Stimulated activated CD4-positive, alpha-beta T cell treated with anti-CD3 and anti-CD28 coated beads, TNF-alpha, amount 100 ng/mL, for 4 hours (primary cell): ENCODE results near the gene CAVIN1.
"Not testable (repeated sequence)": the region's sequence is repeated elsewhere in the genome, so short reads cannot be mapped to it uniquely, and the experiment has no call there.

Experiments
- DNase-seq, 3 experiments: peaks; one replicate each; pipeline ENCODE4 v3.0.0-alpha.2; 2020; ENCODE audit warnings: low read depth in 3 of 3

CAVIN1 gene, protein sequence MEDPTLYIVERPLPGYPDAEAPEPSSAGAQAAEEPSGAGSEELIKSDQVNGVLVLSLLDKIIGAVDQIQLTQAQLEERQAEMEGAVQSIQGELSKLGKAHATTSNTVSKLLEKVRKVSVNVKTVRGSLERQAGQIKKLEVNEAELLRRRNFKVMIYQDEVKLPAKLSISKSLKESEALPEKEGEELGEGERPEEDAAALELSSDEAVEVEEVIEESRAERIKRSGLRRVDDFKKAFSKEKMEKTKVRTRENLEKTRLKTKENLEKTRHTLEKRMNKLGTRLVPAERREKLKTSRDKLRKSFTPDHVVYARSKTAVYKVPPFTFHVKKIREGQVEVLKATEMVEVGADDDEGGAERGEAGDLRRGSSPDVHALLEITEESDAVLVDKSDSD

DNA sequence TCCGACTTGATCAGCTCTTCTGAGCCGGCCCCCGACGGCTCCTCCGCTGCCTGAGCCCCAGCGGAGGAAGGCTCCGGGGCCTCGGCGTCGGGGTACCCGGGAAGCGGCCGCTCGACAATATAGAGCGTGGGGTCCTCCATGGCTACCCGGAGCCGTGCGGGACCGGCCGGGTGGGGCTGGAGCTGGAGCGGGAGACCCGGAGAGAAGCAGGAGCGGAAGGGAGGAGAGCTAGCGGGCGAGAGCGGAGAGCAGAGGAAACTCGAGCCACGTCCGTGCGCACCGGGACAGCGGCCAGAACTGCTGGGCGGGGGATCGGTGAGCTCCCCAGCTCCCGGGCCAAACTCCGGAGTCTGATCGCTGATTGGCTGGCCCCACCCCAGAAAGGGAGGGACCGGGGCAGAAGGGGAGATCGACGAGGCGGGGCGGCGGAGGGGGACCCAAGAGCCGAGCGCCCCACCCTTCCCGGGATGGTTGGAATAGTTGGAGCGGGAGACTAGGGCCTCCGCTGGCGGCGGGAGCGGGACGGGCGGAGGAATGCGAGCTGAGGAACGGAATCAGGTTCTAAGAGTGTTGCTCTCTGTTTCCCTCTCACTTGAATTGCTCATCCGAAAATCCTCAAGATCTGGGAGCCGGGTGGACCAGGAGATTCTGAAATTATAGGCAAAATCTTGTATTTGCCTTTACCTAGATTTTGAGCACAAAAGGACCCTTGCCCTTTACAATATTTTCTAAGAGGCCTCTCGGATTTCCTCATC is at the start of gene CAVIN1:
Gene CAVIN1, minus strand, starts transcription at position 299 of the 755 bp plus-strand sequence. Its CDS starts 159 bp downstream, at position 140.
- DNase-seq: no peak

DNA sequence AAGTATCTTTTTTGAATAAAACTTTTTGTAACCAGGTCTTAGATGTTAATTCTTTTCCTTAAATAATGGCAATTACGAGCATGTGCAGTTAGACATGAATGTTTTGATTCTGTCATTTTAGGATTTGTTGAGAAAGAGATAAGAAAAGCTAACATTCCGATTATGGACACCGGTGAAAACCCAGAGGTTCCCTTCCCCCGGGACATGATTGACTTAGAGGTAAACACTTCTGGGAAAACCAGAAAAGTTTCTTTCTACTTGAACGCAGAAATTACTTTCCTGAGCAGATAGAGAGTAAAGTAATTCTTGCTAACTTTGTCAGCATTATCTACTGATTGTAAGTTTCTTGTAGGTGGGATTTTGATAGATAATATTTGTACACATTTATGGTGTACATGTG is 44.8 kb upstream of the CAVIN1 start:
- no peak for DNase-seq

DNA sequence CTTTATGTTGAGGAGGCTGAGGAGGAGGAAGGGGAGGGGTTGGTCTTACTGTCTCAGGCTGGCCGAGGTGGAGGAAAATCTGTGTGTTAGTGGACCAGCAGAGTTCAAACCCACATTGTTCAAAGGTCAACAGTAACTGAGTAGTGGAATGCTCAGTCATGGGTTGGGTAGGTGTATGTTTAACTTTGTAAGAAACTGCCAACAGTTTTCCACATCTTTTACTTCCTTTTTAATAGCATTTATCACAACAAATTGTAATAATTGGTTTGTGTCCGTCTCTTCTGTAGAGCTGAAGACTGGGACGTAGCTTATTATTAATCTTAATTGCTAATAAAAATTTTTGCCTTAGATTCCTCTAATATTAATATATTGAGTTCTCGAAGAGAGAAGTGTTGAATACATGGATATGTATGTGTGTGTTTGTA is 40.9 kb upstream of the CAVIN1 start:
- DNase-seq: no peak

DNA sequence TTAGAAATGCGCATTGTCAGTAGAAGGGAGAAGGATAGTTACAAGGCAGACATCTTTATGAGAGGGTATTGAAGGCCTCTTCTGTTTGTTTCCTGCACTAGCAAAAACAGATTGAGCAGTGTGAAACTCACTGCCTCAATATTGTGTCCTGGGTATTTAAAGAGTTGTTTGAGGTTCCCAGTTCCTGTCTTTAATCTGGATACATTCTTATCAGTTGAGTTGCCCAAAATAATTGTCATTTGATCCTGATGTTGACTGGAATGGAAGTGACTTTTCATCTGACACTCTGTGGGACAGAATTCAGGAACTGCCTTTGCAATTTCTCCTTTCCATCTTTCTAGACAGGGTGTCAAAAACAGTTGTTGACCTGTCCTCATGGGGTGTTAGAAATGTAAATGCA is 37.3 kb upstream of the CAVIN1 start:
- DNase-seq: no peak

DNA sequence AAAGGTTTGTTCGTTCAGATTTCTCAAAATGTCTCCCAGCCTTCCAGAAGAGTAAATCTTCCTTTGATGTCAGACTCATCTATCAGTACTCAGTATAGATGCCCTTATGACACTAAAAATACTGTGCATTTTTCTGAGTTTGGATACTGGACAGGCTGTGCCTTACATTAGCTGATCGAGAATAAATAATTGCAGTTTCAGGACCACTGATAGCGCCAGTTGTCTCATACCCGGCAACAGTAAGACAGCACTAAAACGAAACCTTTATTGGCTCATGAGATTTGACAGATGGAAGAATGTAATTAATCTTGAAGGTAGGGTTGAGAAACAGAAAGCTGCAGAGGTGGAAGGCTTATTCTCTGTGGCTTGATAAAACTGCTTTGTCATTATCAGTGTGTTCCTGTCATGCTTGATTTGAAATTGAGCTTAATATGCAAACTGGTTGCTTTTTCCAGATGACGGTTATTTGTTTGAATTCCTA is 36.8 kb upstream of the CAVIN1 start:
- no peak for DNase-seq

DNA sequence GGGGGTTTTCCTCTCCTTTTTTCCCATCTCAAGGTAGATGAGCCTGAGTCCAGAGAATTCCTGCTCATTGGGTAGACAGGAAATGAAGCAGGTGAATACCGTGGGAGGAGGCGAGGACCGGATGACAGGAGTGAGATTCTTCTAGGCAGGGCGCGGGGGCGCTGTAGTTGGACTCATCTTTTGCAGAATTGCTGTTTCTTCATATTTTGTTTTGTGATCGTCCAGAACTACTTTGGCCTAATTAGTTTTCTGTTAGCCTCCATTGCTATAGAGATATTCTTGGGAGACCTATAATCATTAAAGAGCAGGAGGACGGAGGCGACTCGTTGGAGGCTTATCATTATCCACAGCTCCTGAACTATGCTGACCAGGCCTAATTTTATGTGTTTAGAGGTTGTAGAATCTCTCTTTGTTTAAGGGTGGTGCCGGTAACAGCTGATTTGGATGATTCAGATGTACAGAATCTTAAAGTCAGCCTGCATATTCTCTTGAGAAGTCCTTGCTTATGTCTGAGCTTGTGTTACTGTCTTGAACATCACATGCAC is 36.3 kb upstream of the CAVIN1 start:
- DNase-seq: peak in 1 of 3 experiments; percentile 8

DNA sequence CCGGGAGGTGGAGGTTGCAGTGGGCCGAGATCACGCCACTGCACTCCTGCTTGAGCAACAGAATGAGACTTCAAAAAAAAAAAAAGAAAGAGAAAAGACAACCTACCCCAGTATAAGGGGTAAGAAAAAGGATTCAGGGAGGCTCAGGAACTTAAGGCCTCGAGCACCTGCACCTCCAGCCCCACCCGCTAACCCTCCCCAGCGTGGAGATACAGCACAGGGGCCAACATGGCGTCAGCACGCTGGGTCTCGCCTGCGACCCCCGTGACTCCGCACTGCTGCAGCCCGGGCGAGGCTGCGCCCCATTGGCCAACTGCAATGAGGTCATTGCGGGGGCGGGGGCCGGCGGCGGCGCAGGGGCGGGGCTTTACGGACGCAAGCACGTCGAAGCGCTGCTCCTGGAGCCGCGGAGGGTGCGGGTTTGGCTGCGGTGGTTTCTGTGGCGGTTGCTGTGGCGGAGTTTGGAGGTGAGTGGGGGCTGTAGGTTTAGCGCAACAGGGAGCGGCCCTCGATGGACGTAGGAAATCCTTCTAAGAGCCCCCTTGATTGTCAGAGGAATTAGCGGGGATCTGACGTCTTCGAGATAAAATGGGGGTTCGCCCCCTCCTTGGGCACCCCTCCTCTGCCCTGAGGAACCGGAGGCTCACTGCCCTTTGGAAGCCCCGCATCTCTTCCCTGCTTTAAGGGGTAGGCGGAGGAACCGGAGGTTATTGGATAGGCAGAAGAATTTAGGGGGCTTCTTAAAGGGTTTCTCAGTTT is 35.6 kb upstream of the CAVIN1 start, which contains the start of gene ATP6V0A1:
Gene ATP6V0A1, plus strand, starts transcription at position 382 of the 759 bp plus-strand sequence. CDS start 2,017 bp downstream, outside the sequence.
- DNase-seq: peak; percentile 77 to 84 (median 82)

DNA sequence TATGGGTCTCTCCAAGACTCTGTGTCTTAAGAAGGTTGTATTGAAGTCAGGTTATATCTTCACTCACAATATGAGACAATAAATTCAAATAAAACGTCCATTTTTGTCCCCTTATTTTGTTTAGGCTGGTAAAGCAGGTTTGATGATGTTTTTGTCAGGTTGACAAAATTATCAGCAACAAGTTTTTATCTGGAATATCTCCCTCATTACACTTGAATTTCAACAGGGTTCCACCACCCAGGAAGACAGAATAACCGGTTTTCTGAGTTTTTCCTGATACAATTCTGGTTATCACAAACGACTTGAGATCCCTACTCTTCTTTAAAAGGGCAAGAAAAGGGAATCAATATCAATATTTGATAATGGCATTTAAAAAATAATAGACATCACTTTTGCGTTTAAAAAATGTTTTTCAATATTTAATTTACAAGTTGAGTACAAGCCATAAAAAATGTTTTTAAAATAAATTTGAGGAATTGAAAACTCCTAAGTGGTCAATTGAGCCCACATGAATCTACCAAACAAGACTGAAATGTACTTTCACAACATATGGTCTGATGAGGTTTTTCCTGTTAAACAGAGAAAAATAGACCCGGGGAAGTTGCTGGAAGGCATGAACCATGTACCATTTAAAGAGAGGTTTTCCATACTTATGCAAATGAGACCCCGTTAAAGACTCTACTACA is 34.2 kb upstream of the CAVIN1 start:
- DNase-seq: no peak

DNA sequence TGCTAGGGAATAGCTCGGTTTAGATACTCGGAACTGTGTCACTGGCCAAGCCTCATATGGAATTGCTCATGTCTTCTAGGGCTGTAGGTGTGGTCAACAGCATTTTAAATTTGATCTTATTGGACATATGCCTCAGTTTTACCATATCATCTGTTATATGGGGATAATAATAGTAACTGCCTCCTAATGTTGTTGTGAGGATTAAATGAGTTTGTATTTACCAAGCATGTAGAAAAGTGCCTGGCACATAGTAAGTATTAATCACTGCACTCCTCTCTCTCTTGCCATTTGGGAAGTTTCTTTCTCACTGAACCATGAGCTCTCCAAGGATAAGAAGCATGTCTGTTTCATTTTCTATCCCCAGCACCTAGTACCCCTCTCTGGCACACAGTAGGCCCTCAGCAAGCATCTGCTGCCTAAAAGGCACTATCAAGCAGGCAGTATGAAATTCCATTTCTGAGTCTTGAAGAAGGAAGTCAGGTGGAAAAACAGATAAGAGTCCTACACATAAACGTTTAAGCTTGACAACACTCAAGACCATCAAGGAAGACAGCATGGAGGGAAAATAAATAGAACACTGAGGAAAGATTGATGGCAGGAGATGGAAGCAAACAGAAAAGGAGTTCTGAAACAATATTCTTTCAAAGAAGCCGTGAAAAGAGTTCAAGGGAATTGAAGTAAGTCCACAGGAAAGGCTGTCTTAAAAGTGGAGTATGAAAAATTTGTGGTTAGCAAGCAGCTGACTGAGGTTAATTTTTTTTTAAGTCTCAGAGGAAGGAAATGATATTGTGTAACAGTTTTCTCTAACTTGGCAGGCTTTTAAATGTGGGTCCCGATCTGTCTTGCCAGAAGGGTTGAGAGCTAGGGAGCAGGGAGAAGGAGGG is 33.4 kb upstream of the CAVIN1 start:
- no peak for DNase-seq

DNA sequence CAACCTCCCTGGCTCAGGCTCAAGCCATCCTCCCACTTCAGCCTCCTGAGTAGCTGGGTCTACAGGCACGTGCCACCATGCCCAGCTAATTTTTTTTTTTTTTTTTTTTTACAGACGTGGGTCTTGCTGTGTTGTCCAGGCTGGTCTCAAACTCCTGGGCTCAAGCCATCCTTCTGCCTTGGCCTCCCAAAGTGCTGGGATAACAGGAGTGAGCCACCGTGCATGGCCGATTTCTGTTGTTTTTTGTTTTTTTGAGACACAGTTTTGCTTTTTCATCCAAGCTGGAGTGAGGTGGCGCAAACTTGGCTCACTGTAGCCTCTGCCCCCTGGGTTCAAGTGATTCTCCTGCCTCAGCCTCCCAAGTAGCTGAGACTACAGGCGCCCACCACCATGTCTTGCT is 31.9 kb upstream of the CAVIN1 start:
- not testable (repeated sequence) for DNase-seq

DNA sequence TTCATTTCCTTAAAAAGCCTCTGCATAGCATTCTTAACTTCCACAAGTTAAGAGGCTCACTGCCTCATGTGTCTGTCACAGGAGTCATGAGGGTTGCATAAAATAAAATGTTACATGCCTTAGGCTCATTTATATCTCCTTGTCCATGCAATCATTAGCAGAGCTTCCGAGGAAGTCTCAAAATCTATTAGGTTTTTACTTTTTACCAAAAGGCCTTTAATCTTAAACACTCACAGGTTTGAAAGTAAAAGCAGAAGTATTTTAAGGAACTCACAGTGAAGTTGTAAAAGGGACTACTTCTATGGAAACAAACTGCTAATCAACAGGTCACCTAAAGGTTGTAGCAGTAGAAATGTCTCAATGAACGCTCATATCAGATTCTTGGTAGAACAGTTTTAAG is 30.4 kb upstream of the CAVIN1 start:
- no peak for DNase-seq

DNA sequence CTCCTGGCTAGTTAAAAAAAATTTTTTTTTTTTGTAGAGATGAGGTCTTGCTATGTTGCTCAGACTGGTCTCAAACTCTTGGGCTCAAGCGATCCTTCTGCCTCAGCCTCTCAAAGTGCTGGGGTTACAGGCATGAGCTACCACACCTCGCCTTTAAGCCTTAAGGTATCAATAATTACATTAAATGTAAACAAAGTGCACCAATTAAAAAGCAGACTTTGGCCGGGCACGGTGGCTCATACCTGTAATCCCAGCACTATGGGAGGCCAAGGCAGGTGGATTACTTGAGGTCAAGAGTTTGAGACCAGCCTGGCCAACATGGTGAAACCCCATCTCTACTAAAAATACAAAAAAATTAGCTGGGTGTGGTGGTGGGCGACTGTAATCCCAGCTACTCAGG is 28.2 kb upstream of the CAVIN1 start:
- not testable (repeated sequence) for DNase-seq

DNA sequence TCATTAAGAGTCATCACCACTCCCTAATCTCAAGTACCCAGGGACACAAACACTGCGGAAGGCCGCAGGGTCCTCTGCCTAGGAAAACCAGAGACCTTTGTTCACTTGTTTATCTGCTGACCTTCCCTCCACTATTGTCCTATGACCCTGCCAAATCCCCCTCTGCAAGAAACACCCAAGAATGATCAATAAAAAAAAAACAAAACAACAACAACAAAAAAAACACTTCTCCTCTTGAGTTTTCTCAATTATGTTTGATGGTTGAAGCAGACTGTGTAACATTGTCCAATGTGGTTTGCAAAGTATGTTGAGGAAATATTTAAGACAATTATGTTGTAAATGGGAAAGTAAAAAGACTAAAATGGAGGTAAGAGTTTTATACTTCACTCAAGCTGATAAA is 26.8 kb upstream of the CAVIN1 start:
- DNase-seq: not testable (repeated sequence)

DNA sequence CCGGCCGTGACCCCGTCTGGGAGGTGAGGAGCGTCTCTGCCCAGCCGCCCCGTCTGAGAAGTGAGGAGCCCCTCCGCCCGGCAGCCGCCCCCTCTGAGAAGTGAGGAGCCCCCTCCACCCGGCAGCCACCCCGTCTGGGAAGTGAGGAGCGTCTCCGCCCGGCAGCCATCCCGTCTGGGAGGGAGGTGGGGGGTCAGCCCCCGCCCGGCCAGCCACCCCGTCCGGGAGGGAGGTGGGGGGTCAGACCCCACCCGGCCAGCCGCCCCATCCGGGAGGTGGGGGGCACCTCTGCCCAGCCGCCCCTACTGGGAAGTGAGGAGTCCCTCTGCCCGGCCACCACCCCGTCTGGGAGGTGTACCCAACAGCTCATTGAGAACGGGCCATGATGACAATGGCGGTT is 26.1 kb upstream of the CAVIN1 start:
- not testable (repeated sequence) for DNase-seq

DNA sequence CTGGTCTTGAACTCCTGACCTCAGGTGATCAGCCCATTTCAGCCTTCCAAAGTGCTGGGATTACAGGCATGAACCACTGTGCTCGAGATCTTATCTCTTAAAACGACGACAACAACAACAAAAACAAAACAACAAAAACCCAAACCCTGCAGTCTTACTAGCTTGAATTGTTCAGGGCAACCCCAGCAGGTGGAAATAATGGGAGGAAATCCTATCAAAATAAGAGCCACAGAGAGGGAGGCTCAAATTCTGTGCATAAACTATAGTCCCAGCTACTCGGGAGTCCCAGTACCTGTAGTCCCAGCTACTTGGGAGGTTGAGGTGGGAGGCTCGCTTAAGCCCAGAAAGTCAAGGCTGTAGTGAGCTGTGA is 19.1 kb upstream of the CAVIN1 start:
- no peak for DNase-seq

DNA sequence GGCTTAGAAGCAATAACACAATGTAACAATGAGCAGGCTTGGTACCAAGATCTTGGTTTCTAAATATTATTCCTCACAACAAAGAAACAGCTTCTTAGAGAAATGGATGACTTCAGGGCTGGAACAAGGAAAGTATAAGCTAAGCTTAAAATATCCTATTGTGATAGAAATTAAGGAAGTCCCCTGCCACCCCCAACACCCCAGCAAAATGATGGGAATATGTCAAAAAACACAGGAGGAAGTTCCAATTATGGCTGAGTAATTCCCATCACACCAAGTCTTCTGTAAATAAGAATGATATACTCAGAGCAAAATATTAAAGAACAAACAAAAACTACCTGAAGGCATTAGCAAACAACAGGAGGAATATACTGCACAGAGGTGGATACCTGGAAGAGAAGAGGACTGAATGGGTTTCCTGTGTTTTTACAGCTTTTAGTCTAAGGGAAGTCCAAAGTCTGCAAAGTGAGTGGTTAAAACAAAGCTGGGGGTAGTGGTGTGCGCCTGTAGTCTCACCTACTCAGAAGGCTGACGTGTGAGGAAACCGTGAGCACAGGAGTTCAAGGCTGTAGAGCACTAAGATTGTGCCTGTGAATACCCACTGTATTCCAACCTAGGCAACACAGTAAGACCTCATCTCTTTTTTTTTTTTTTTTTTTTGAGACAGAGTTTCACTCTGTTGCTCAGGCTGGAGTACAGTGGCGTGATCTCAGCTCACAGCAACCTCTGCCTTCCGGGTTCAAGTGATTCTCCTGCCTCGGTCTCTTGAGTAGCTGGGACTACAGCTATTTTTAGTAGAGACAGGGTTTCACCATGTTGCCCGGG is 18.5 kb upstream of the CAVIN1 start:
- DNase-seq: no peak

DNA sequence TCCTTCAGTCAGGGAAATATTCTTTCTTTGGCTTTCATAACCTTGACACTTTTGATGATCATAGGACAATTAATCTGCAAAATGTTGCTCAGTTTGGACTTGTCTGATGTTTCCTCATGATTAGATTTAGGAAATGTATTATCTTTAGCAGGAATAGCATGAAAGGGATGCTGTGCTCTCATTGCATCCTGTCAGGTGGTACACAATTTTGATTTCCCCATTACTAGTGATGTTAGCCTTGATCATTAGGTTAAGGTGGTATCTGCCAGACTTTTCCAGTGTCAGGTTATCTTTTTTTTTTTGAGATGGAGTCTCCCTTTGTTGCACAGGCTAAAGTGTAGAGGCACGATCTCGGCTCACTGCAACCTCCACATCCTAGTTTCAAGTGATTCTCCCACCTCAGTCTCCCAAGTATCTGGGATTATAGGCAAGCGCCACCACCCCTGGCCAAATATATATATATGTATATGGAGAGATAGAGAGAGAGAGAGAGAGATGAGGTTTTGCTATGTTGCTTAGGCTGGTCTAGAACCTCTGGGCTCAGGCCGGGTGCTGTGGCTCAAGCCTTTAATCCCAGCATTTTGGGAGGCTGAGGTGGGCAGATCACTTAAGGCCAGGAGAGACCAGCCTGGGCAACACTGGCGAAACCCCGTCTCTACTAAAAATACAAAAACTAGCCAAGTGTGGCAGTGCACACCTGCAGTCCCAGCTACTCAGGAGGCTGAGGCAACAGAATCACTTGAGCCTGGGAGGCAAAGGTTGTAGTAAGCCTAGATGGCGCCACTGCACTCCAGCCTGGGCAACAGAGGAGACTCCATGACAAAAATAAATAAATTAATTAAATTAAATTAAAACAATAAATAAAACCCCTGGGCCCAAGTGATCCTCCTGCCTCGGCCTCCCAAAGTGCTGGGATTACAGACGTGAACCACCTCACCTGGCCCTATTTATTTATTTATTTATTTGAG is 15.8 kb upstream of the CAVIN1 start:
- DNase-seq: peak in 1 of 3 experiments; percentile 19

DNA sequence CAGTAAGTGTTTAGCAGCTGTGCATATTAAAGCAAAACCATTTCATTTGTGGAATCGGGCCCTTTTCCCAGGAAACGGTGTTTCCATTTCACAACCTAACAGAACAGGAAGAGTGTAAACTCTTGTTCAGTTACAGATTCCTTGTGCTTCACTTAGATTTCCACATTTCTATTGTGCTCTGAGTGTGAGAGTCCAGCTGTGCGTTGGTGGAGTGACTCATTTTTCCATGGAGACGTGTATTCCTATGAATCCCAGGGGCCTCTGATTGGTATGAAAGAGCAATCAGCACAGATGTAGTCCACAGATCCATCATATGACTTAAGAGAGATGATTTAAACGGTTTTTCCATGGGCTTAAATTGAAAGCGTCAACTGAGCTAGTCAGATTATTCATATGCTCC is 13.3 kb upstream of the CAVIN1 start:
- no peak for DNase-seq
